HG03439 (cell line): ENCODE measurements around the gene USP36.
"Not testable (repeated sequence)": the region's sequence is repeated elsewhere in the genome, so short reads cannot be mapped to it uniquely, and the experiment has no call there.

Source experiments
- ATAC-seq: cut with Tn5 transposase; IDR thresholded peaks from one replicate; pipeline ENCODE4 v1.9.1; 2021; ENCODE audit warnings: mild to moderate bottlenecking, moderate library complexity; ENCODE audit not compliant: unreplicated experiment

Gene USP36

DNA sequence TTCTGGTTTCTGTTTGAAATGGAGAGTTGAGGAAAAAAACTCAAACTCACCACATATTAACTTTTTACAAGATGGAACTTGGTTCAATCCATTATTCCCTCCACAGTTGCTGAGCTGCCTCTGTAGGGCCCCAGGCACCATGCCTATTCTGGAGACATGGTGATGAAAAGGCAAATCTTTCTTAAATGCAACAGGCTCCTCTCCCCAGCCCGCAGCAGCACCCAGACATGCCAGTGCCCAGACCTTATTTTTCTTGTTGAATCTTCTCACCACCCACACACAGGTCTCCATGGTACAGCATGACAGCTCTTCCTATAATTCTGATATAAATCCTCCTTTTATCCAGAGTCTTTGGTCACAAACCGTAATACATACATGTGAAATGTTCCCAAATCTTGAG lies 66.2 kb downstream of the USP36 start:
- ATAC-seq: no peak

DNA sequence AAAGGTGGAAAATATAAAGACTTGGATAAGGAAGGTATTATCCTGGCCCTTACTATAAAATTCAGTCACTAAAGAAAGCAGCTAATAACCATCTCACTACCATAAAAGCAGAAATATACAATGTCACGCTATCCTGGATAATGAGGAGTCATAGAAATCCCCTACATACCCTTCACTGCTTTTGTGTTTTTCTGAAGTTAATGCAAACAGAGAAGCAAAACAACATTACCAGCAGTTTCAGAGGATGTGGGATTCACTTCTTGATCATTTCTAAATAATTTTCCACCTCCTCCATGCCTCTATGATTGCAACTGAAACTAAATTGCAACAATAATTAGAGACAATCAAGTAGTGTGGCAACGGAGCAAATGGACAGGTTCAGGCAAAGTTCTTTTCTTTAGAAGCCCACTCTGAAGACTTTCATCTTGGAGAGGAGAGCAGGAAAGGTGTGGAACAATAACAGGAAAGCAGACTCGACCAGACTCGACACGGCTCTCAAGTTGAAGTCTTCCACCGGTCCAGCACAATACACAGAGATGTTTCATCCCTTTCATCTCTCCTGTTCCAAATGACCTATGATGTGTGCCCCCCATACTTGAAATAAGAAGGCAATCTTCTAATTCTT lies 68.7 kb downstream of the USP36 start:
- no peak for ATAC-seq

DNA sequence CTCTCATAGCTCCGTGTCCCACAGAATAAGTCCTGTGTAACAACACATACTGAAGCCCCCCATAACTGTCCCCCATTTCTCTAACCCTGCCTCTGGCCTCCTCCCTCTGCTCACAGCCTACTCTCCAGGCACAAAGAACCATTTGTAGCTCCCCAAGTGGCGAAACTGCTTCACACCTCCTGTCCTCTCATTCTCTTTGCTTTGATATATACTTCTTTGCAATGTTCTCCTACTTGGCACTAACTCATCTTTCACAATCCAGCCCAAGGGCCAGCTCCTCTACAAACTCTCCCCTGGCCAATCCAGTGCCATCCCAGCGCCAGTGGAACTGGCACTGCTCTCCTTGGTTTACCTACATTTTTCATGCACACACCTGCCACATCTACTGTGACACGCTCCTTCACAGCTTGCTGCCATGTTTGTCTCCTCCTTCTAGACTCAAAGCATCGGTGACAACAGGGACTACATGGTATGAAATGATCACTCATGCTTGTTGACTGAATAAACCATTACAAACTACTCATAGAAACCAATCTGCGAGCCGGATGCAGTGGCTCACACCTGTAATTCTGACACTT lies 71.3 kb downstream of the USP36 start:
- no peak for ATAC-seq

DNA sequence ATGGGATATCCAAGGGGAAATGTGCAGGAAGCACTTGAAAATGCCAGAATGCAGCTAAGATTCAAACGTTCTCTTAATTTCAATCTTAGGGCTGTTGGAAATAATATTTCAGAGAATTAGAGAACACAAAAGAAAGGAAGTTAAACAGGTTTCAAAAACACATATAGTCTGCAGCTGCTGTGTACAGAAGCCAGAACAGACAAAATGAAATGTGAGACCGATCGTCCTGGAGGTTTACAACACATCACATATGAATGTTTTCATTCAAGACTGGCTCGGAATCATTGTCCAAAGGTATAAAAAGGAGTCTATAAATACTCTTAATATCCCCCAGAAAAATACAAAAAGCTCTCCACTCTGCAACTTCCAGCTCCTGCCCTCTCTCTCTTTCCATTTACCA lies 72.8 kb downstream of the USP36 start:
- no peak for ATAC-seq

DNA sequence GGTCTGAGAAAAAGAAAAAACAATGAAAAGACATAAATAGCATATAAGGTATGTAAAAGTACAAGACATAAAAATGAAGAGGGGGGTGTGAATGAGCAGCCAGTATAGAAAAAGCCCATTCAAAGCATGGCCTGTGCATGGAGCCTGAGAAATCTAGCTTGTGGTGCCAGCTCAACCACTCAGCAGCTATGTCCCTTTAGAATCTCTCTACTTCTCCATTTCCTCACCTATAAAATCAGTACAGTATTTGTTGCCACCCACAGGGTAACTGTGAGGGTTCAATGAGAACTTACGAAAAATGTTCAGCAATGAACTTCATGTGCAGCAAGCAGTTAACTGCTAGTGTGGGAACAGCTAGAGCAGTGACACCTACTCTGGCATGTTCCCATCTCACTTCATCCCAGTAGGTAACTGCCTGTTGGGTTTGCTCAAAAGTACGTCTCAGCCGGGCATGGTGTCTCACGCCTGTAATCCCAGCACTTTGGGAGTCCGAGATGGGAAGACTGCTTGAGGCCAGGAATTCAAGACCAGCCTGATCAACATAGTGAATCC lies 73.8 kb downstream of the USP36 start:
- no peak for ATAC-seq

DNA sequence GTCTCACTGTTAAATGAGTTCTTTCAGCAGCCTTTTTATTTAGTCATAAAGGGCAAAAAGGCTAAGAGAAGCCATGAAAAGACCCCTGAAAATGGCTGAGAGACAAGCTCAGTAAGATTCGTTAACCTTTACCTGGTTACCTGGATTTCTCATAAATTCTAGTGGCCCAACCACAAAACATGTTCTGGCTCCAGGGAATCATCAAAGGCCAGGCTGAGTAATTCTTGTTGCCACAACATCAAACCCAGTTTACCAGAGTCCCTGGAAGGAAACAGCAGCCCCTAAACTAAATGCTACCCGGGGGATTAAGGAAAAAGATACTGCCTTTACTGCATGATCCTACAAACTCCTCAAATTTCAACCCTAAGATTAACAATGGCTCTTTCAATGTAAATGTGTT lies 74.4 kb downstream of the USP36 start:
- ATAC-seq: no peak

DNA sequence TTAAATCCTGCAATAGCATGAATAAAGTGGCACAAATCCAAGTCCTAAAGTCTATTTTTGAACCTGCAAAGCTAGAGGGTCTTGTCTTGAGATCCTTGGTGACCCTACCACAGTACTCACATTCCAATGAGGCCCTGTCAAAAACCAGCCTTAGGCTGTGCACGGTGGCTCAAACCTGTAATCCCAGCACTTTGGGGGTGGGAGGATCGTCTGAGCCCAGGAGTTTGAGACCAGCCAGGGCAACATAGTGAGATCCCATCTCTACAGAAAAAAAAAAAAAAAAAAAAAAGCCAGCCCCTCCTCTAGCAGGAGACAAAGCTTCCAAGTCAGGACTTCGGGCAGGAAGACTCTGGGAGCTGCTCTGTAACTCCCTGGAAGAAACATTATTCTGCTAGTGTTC lies 74.8 kb downstream of the USP36 start:
- ATAC-seq: no peak

DNA sequence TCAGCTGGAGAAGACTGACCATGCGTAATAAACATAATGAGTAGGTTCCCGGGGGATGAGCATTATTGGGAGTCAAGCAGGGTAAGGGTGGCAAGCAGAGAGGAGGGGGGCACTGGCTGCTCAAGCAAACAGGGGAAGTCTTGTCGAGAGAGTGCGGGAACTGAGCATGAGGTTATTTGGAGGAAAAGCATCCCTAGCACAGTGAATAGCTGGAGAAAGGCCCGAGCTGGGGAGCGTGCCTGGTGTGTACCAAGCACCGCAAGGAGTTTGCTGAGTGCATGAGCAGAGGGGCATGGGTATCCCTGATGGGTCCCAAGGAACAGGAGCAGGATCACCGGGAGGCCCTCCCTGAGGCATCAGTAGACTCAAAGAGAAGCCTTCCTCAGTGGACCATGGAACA lies 75.7 kb downstream of the USP36 start:
- ATAC-seq: no peak

DNA sequence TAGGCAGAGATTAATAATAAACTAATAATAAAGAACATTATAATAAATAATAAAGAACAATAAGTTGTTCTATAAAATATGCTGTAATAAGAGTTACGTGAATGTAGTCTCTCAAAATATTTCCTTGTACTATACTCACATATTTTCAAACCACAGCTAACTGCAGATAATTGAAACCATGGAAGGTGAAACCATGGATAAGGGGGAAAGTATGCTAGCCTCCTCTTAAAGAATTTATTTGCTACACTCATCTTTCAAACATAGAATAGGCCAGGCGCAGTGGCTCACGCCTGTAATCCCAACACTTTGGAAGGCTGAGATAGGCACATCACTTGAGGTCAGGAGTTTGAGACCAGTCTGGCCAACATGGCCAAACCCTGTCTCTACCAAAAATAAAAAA lies 77.1 kb downstream of the USP36 start:
- no peak for ATAC-seq

DNA sequence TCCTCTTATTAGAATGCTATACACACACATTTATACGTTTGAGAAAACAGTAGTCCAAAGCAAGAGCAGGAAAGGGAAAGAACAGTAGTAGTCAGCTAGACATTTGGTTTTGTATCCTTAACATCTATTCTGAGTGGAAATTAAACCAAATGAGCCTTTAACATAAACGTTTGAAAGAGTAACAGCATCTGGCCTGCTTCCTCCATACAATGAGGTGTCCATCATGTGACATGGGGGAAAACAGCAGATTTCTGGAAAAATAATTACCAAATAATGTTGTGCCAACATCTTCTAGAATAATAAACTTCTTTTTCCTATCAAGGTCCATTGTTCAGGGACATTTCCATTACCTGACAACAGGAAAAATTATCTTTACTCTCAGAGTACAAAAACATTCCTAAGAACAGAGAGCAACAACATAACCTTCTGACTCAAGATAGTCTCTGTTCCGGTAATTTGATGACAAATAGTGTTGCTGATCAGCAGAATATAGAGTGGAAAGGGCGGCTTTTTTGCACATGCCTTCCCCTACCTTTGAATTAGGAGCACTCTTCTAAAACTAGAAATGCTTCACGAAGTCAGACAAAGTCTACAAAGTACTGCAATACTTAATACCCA lies 78.7 kb downstream of the USP36 start:
- ATAC-seq: no peak

DNA sequence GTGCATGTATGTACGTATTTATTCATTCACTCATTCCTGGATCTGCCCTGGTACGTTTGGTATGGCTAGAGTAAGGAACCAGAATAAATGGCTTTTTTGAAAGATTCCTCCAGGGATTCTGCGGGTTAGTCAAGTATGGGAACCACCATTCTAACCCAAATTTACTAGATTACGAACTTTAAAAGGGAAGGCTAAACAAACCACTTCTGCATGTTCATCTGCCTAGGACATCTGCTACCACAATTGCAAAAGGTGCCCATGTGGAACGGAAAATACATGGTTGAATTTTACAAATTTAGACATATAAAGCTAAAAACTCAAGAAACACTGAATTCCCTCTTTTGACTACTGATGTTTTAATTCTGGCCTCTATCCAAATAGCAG lies 80.7 kb downstream of the USP36 start:
- no peak for ATAC-seq

DNA sequence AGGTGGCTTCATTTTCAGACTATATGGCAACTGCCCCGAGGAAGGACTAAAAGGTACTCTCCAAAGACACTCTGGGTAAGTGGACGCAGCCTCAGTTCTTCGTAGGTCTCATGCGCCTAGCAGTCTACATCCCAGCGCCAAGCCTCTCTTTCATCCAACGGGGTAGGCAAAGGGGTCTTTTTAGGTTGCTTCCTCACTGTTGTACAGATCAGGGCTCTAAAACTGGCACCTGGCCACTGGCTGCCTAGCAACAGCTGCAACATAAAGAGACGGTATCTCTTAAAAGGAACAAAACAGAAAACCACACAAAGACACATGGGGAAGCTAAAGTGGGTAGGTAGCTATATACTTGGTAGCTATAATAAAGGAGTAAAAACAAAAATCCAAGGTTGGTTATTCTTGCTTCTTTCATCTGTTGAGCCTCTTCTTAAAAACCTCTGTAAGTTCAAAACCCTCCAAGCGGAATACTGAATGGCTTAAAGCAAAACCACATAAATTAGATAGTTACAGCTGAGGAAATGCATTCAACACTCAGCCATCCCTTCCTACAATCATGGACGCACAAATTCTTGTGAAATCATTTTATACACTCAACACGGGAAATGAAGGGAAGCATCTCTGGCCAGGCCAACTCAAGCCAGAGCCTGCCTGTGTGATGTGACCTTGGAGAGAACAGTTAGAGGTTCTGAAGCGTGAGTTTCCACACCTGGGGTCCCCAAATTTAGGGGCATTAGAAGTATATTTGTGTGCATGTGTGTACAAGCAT lies 81.2 kb downstream of the USP36 start:
- no peak for ATAC-seq

DNA sequence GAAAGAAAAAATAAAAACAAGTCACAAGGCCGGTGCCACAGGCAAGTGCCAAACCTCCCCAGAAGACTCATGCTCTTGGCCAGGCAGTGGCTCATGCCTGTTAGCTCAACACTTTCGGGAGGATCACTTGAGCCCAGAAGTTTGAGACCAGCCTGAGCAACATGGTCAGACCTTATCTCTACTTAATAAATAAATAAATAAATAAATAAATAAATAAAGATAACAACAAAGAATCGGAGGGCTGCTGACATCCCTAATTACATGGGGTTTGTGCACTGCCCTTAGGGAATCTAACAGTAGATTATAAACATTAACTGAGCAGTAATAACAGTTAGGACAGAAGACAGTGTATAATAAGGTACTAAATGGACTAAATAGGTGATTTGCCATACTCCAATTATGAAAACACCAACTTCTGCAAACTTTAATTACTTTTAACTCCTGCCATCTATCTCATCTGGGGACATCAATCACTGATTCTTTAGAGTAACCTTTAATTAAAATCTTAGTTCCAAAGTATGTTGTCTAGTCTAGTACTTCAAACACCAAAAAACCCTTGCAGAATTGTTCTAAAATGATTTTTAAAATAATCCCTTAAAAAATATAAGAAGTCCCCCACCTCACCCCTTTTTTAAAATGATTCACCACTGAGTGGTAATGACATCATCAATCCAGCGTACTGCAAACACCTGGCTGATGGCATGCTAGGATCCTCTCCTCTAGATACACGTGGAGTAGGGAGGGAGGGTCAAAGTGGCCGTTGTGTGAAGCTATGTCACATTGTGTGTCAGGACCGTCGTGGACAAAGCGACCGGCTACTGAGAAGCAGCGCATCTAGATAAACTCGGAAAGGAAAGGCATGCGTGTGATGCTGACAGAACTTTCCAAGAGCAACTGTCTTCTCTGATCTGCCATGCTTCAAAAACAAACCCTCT lies 87.0 kb downstream of the USP36 start:
- ATAC-seq: no peak

DNA sequence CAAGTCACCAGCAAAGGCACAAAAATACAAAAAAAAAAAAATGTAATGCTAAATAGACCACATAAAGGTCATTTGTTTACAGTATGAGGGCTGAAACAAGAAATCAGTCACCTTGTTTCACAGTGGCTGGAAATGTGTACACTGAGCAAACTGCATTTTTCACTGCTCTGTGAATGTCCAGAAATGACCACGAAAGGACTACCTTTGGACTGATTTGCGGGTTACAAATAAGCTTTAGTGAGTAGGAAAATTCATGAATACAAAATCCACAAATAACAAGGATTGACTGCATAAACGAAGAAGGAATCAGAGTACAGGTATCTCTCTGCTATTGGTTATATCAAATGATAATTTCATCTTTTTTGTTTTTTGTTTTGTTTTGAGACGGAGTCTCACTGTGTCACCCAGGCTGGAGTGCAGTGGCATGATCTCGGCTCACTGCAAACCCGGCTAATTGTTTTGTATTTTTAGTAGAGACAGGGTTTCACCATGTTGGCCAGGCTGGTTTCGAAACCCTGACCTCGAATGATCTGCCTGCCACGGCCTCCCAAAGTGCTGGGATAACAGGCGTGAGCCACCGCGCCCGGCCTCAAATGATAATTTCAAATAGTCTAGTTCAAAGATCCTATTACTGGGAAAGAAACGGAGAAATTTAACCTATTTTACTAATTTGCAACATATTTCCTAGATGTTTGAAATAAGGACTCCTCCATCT lies 89.0 kb downstream of the USP36 start:
- ATAC-seq: no peak

DNA sequence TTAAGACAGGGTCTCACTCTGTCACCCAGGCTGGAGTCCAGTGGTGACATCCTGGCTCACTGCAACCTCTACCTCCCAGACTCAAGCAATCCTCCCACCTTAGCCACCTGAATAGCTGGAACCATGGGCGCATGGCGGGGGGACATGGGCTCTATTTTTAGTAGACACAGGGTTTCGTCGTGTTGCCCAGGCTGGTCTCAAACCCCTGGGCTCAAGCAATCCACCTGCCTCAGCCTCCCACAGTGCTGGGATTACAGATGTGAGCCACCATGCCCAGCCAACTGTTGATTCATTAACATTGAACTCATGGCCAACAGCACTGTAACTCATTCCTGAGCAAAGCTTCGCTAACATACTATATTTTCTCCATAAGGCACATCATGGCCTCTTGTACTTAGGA lies 89.6 kb downstream of the USP36 start:
- not testable (repeated sequence) for ATAC-seq

DNA sequence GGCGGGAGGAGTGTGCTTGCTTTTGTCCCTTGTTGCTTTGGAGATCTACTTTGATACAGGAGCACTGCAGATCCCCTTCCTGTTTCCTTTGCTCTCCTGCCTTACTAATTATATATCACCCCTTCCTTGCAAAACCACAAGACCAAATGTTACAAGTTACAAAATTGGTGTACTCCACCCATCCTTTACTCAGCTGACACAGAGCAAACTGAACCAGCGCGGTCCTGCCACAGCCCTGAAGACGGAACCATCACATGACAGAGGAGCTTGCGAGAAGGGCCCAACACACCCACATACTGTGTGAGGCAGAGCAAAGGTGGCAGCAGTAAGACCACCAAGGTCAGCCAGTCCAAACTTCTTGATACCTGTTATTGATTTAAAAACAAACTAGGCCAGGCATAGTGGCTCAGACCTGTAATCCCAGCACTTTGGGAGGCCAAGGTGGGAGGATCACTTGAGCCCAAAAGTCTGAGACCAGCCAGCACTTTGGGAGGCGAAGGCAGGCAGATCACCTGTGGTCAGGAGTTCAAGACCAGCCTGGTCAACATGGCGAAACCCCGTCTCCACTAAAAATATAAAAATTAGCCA lies 91.8 kb downstream of the USP36 start:
- peak; percentile 41 for ATAC-seq

DNA sequence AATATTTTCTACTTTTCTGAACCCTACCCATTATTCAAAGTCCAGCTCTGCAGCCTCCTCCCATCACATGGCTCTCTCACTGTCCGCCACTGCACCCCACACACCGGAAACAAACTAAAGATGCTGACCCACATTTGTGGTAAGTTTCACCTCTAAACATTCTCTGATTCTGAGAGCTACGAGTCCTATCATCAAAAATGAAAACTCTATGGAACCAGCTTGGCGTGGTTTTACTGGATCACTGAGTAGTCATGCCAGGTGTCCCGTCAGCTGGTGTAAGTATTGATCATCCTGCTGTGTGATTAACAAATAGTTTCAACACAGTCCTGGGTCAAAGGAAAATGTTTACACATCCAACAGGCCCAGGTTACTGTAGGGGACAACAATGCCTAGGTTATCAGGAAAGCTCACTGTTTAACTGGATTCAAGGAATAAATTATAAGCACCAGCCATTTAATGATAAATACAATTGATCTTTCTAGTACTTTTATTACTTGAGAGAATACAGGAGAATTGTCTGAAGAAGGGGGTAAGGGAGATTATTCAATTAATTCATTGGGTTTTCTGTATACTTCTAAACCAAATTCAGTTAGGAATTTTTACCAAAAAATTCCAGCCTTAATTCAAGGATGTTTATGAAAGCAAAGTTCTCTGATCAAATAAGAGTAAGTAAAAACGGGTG lies 92.4 kb downstream of the USP36 start:
- ATAC-seq: peak; percentile 52

DNA sequence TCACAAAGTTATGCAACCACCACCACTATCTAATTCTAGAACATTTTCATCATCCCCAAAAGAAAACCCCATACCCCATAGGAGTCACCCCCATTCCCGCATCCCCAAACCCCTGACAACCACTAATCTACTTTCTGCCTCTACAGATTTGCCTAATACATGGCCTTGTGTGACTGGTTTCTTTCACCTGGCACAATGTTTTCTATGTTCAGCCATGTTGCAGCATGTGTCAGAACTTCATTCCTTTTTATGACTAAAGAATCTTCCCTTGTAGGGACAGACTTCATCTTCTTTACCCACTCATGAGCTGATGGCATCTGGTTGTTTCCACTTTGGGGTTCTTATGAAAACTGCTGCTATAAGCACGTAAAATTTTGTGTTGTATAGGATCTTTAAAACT lies 93.1 kb downstream of the USP36 start:
- ATAC-seq: no peak

DNA sequence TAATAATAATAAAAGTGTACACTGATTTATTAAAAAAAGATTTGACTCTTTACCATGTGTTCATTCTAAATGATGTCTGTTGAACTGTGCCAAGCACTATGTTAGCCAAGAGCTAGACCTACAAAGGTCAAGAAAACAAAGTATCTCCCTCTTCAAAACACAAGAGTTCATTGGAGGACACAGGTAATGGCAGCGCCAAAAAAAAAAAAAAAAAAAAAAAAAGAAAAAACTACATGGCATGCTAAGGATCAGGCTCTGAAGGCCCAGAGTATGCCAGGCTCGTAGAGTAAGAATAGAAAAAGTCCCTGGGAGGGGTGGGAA lies 93.7 kb downstream of the USP36 start:
- no peak for ATAC-seq
